ENCODE results near the gene STK17A. TPM values are rescaled to one million over a fixed set of nuclear protein-coding genes. Genes with fewer than 3 reads are reported as not detected.

STK17A gene
- 62.4 and 83.1 TPM in 2 replicates for total RNA-seq

GRCh38 chr7:43582503-43583423, at the start of gene STK17A:
STK17A (plus strand) TSS chr7:43583108; CDS start chr7:43583244, 136 bp downstream.

Other genes with a start within 250 kb of the STK17A start
- gene COA1, start 146.4 kb downstream of the STK17A start, total RNA-seq: 29.5 and 34.9 TPM in 2 replicates
- 22.7 and 26.3 TPM in 2 replicates for gene BLVRA, start 175.6 kb downstream of the STK17A start, total RNA-seq